Vagina (tissue), 2 donors: ENCODE results near the gene GJD3.

Experiments
- CTCF ChIP-seq, 3 experiments: fragments of 450-650 bp in 2 of 3; fragments of 200-600 bp in 1 of 3; sonication (generic) in 1 of 3; IDR thresholded peaks; one replicate each; pipeline ENCODE4 v1.5.1; 2017 to 2019; ENCODE audit warnings: antibody characterized with exemption in 3 of 3, mild to moderate bottlenecking in 2 of 3, moderate library complexity in 2 of 3
- POLR2A ChIP-seq, 2 donors: fragments of 450-650 bp; IDR thresholded peaks; one replicate each; pipeline ENCODE4 v1.6.1; 2017; ENCODE audit warnings: antibody characterized with exemption in 2 of 2, mild to moderate bottlenecking in 2 of 2, moderate library complexity in 2 of 2
- POLR2AphosphoS5 ChIP-seq, 2 donors: sonication (generic); formaldehyde crosslinking; IDR thresholded peaks; one replicate each; pipeline ENCODE4 v1.9.0; 2017; ENCODE audit warnings: antibody characterized with exemption in 2 of 2, mild to moderate bottlenecking in 2 of 2, low read depth in 1 of 2; ENCODE audit not compliant: insufficient read depth in 1 of 2

- TF ChIP-seq CTCF (IDR thresholded peaks at IDR 0.05) (no peak), POLR2A (IDR thresholded peaks at IDR 0.05) (no peak), POLR2AphosphoS5 (IDR thresholded peaks at IDR 0.05; ENCODE audit: insufficient read depth in 1 of 2, low read depth in 1 of 2) (no peak)
Observed at GRCh38 chr17:40354221-40355122, 10.1 kb downstream of the GJD3 start.
